SHP77 (cell line): Measurements from ENCODE around the gene KCMF1.
"Not testable (repeated sequence)": the region's sequence is repeated elsewhere in the genome, so short reads cannot be mapped to it uniquely, and the experiment has no call there.

Experiments used
- DNase-seq, 2 experiments: peaks; one replicate each; lab custom pipeline; 2025; lab: John Stamatoyannopoulos, UW

Gene KCMF1

GRCh38 chr2:84970868-84971509 is at the start of gene KCMF1:
KCMF1 (plus strand) TSS chr2:84971161; CDS start chr2:84971452, 291 bp downstream.
- DNase-seq = peak; percentile 55 to 67

GRCh38 chr2:84923009-84923408 is 48.0 kb upstream of the KCMF1 start:
- no peak for DNase-seq

GRCh38 chr2:84924173-84925106 is 46.5 kb upstream of the KCMF1 start:
- no peak for DNase-seq

DNA sequence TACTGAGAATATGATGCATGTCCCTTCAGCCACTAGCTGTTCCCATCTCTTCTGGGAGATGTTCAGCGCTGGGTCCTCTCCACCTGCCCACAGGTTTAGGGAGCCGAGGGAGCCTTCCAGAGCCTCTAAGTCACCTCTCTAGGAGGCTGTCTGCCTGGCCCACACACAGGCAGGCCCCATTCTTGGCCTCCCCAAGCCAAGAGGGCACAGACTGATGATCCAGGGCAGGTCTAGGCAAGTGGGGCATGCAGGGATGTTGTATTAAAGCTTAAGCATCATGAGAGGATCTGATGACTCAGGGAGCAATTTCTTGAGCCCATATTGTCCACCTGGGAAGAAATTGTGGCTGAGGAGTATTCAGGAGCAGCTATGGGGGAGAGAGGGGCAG is 45.6 kb upstream of the KCMF1 start:
- no peak for DNase-seq

- peak; percentile 90 to 96 for DNase-seq
These were observed 45.1 kb upstream of the KCMF1 start for GRCh38 chr2:84925724-84926376.

DNA sequence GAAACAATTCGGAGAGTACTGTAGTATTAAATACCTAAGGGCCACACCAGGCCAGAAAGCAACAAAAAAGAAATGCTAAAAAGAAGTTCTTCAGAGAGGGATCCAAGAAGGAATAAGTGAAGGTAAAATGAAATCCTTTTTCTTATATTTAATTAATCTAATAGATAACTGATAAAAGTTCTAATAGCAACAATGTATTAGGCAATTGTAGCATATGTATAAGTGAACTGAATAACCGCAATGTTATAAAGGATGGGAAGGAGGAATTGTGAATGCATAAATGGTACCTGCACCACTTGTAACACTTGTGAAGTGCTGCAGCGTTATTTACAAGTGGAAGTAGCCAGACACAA is 43.7 kb upstream of the KCMF1 start:
- DNase-seq = no peak

- DNase-seq = no peak
These were observed 39.6 kb upstream of the KCMF1 start for GRCh38 chr2:84931384-84931821.

DNA sequence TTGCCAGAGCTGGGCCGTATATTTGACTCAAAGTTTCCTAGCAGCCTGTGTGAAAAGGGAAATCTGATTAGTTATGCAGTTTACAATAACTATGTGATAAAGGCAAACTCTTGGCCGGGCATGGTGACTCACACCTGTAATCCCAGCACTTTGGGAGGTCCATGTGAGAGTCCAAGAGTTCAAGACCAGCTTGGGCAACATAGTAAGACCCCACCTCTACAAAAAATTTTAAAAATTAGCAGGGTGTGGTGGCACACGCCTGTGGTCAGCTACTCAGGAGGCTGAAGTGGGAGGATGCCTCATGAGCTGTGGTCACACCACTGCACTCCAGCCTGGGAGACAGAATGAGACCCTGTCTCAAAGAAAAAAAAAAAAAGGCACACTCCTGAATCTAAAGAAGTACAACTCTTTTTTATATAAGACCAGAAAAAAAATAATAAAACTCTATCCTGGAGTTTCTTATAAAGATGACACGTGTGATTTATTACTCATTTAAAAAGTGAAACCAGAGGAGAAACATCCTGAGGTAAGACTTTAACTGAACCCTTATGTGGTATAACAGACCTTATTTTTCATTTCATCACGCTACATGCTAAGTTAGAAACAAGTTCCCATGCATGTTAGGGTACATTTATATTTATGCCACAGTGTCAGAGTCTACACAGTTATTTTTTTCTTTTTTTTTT is 32.6 kb upstream of the KCMF1 start:
- no peak for DNase-seq

- DNase-seq = no peak
These were observed 31.4 kb upstream of the KCMF1 start for GRCh38 chr2:84939426-84940087.

DNA sequence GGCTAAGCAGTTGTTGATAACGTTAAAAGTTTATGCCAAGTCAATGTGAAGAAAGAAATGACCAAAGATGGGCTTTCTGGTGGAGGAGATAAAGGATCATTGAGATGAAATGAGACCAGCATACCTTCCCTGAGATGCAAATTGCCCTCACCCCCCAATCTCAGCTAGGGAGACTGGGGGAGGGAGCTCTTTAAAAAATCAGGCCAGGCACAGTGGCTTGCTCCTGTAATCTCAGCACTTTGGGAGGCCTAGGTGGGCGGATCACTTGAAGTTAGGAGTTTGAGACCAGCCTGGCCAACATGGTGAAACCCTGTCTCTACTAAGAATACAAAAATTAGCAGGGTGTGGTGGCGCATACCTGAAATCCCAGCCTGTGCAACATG is 30.9 kb upstream of the KCMF1 start:
- DNase-seq = no peak

DNA sequence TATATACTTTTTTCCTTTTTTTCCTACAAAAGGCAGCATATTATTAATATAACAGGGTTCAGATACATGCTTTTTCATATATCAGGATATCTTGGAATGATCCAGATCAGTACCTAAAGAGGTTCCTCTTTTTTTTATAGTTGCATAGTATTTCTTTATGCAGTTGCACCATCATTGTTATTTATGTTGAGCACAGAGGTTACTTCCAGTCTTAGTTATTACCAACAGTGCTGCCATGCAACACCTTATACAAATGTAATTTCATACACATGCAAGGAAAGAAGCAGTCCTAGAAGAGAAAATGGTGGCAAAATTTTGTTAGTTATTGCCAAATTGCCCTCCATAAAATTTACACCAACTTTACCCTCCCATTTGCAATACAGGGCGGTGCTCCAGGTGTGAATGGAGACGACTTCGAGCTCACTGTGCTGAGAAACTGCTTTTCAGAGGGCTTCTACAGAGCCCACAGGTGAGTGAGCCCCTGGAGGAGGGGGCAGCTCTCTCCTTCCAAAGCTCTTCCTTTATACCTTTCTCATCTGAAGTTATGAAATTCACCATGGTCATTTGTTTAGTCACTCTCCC is 30.0 kb upstream of the KCMF1 start:
- DNase-seq = no peak

DNA sequence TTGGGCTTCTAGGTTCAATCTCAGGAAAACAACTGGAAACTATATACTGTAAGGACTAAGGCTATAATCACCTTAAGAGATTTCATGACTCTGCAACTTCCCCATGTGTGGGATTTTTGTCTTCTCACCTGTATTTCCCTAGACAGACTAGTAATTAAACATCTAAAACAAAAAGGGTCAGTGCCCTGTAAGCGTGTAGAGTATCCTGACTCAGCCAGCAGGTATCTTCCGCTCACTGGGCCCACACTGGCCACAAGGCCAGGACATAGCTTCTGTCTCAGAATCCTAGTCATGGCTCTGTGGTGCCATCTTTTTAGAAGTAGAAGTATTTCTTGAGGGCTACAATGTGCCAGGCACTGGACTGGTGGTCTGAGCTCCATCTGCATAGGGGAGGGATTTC is 28.8 kb upstream of the KCMF1 start:
- DNase-seq = no peak

DNA sequence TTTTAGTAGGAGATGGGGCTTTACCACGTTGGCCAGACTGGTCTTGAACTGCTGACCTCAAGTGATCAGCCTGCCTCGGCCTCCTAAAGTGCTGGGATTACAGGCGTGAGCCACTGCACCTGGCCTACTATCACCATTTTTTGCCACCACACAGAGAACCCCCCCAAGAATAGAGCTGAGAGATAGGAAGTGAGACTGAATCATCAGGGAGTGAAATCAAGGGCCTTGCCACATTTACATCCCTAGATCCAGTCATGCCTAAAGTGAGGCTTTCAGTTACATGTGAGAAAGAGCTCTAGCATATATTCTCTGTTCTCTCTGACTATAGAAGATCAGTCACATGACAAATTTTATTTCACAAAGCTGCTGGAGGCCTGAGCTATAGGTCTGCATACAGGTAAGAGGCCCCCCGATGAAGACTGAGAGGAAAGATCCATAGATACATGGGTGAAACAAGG is 28.0 kb upstream of the KCMF1 start:
- DNase-seq = no peak

DNA sequence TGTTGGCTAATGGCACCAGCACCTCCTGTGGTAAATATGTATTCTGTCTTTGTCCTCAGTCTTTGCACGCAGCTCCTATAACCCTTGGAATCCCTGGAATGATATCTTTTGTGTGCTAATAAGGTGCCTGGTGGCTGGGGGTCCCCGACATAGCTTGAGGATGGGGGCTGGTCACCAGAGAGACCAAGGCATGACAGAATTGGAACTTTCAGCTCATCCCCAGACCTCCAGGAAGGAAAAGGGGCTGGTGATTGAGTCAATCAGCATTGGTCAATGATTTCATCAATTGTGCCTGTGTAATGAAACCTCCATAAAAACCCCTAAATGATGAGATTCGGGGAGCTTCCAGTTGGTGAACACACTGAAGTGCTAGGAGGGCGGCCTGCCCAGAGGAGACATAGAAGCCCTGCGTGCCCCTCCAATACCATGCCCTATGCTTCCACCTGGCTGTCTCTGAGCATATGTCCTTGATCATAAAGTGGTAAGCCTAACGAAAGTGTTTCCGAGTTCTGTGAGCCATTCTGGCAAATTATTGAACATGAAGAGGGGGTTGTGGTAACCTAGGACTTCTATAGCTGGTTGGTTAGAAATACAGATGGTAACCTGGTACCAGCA is 26.6 kb upstream of the KCMF1 start:
- no peak for DNase-seq

GRCh38 chr2:84945838-84946203 is 25.1 kb upstream of the KCMF1 start:
- DNase-seq = not testable (repeated sequence)

DNA sequence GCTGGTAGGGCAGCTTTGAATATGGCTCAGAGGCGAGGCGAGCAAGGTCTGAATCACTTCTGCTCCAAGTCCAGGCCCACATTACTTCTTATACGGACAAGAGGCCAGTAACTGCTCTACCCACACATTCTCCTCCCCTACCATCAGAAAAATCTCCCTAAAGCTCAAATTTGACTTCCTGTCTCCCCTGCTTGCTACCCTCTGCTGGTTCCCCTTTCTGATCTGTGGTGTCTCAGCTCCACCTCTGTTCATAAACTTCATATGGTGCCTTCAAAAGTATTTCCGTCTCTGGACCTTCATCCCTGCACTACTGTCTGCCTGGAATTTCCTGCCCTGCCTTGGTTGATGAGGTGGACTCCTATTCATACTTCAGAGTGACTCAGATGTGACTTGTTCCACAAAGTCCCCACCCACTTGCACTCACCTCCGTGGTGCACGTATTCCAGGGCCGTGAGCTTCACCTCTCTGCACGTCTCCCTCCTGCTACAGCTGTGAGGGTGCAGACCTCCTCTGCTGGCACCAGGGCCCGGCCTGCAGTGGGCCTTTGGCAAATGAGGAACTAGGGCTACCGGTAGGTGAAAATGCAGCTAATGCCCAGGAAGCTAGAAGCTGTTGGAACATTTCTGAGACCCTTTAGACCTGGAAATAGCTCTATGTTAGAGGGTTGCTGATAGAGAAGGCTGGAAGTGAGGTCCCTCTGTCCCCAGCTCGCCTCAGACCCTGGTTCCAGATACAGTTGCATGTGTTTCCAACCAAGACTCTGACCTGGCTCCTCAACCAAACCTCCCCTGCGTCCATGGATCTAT is 24.6 kb upstream of the KCMF1 start:
- no peak for DNase-seq

DNA sequence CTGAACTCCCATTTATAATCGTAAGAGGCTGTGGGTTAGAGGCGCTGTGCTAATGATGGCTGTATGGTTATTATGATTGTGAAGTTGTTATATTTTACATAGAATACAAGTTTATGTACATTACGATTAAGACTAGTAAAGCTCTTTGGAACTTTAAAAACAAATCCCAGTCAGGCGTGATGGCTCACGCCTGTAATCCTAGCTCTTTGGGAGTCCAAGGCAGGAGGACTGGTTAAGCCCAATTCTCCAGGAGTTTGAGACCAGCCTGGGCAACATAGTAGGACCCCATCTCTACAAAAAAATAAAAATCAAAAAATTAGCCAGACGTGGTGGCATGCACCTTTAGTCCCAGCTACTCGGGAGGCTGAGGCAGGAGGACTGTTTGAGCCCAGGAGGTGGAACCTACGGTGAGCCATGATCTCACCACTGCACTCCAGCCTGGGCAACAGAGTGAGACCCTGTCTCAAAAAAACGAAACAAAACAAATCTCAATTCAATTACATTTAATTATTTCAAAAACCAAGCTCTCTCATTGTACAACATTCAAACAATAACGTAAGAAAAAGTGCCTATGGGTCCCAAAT is 23.9 kb upstream of the KCMF1 start:
- DNase-seq = no peak

GRCh38 chr2:84953535-84953934 is 17.4 kb upstream of the KCMF1 start:
- no peak for DNase-seq

DNA sequence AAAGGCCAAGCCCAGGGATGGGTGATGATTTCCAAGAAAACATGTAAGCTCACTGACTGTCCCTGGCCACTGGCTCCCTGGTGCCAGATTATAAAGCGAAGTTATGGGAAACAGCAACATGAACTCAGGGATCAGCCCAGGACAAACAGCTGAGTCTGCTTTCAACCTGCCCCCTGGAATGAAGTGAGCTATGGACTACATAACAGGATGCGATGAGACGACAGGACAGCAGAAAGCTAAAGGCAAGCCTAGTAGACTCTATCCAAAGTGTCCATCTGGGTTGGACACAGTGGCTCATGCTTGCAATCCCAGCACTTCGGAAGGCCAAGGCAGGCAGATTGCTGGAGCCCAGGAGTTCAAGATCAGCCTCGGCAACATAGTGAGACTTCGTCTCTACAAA is 16.6 kb upstream of the KCMF1 start:
- DNase-seq = no peak
